GM18526 (cell line): ENCODE measurements around the gene GRK5.

Source experiments
- POLR2A ChIP-seq: IDR thresholded peaks from 3 replicates; pipeline ENCODE4 v1.6.1; 2011; ENCODE audit not compliant: insufficient read length; ENCODE audit errors: extremely low read depth

GRK5 gene

GRCh38 chr10:119422682-119423509 is 215.5 kb downstream of the GRK5 start:
- no peak for TF ChIP-seq POLR2A

- TF ChIP-seq POLR2A = no peak
These were observed 216.3 kb downstream of the GRK5 start for GRCh38 chr10:119423510-119424257.

- no peak for TF ChIP-seq POLR2A
These were observed 217.0 kb downstream of the GRK5 start for GRCh38 chr10:119424258-119424975.

GRCh38 chr10:119425102-119425880 is 217.9 kb downstream of the GRK5 start:
- TF ChIP-seq POLR2A = no peak

- TF ChIP-seq POLR2A = no peak
These were observed 218.5 kb downstream of the GRK5 start for GRCh38 chr10:119425881-119426170.

- no peak for TF ChIP-seq POLR2A
These were observed 219.3 kb downstream of the GRK5 start for GRCh38 chr10:119426699-119427098.

- TF ChIP-seq POLR2A = no peak
These were observed 220.0 kb downstream of the GRK5 start for GRCh38 chr10:119427263-119427864.

GRCh38 chr10:119428789-119429188 is 221.4 kb downstream of the GRK5 start:
- no peak for TF ChIP-seq POLR2A

GRCh38 chr10:119429771-119430170 is 222.4 kb downstream of the GRK5 start:
- no peak for TF ChIP-seq POLR2A

- no peak for TF ChIP-seq POLR2A
These were observed 223.8 kb downstream of the GRK5 start for GRCh38 chr10:119431034-119431772.

- no peak for TF ChIP-seq POLR2A
These were observed 224.4 kb downstream of the GRK5 start for GRCh38 chr10:119431773-119432135.

GRCh38 chr10:119438717-119439116 is 231.3 kb downstream of the GRK5 start:
- TF ChIP-seq POLR2A = no peak

GRCh38 chr10:119439922-119440321 is 232.6 kb downstream of the GRK5 start:
- TF ChIP-seq POLR2A = no peak

GRCh38 chr10:119441151-119441821 is 233.9 kb downstream of the GRK5 start:
- no peak for TF ChIP-seq POLR2A
